HG03108 (cell line): ENCODE data around the gene GPC6.

Source experiments
- ATAC-seq: cut with Tn5 transposase; IDR thresholded peaks from one replicate; pipeline ENCODE4 v1.9.1; 2021; ENCODE audit warnings: moderate library complexity; ENCODE audit not compliant: unreplicated experiment

GPC6 gene

GRCh38 chr13:94308832-94309231 is 1082.2 kb downstream of the GPC6 start:
- no peak for ATAC-seq

- ATAC-seq, result no peak
Observed at GRCh38 chr13:94309576-94309975, 1083.0 kb downstream of the GPC6 start.

GRCh38 chr13:94309997-94310855 is 1083.6 kb downstream of the GPC6 start:
- no peak for ATAC-seq

- ATAC-seq, result no peak
Observed at GRCh38 chr13:94311893-94312292, 1085.3 kb downstream of the GPC6 start.

GRCh38 chr13:94312511-94313216 is 1086.1 kb downstream of the GPC6 start:
- peak; percentile 80 for ATAC-seq

- ATAC-seq, result no peak
Observed at GRCh38 chr13:94313321-94313910, 1086.8 kb downstream of the GPC6 start.

- ATAC-seq, result no peak
Observed at GRCh38 chr13:94313926-94314325, 1087.3 kb downstream of the GPC6 start.

GRCh38 chr13:94315188-94315587 is 1088.6 kb downstream of the GPC6 start:
- no peak for ATAC-seq

GRCh38 chr13:94317063-94317491 is 1090.5 kb downstream of the GPC6 start:
- ATAC-seq, result peak; percentile 35

GRCh38 chr13:94318418-94318817 is 1091.8 kb downstream of the GPC6 start:
- no peak for ATAC-seq

- no peak for ATAC-seq
Observed at GRCh38 chr13:94319501-94319900, 1092.9 kb downstream of the GPC6 start.

- ATAC-seq, result no peak
Observed at GRCh38 chr13:94322925-94323763, 1096.5 kb downstream of the GPC6 start.

- peak; percentile 34 for ATAC-seq
Observed at GRCh38 chr13:94323764-94324758, 1097.5 kb downstream of the GPC6 start.

- ATAC-seq, result no peak
Observed at GRCh38 chr13:94324767-94325540, 1098.3 kb downstream of the GPC6 start.

- ATAC-seq, result no peak
Observed at GRCh38 chr13:94325650-94326049, 1099.0 kb downstream of the GPC6 start.

- peak; percentile 90 for ATAC-seq
Observed at GRCh38 chr13:94327318-94327717, 1100.7 kb downstream of the GPC6 start.

- no peak for ATAC-seq
Observed at GRCh38 chr13:94328381-94329041, 1101.9 kb downstream of the GPC6 start.

GRCh38 chr13:94329277-94329676 is 1102.7 kb downstream of the GPC6 start:
- ATAC-seq, result no peak
